OCI-LY7 (cell line): Measurements from ENCODE around the gene H2BK1. TPM values are rescaled to one million over a fixed set of nuclear protein-coding genes. Genes with fewer than 3 reads are reported as not detected.

Experiments
- Bru-seq: library from RNA; stranded (reverse); fragments of 400-500 nt; gene quantifications from one replicate; lab custom pipeline; 2021; lab: Mats Ljungman, UMichigan
- BruChase-seq, 2 experiments: library from RNA; stranded (reverse); fragments of 400-500 nt; gene quantifications; one replicate each; lab custom pipeline; 2021; lab: Mats Ljungman, UMichigan
- BruUV-seq: library from RNA; stranded (reverse); fragments of 400-500 nt; replicated peaks from 2 replicates; lab custom pipeline; 2021; lab: Mats Ljungman, UMichigan
- CTCF ChIA-PET: fragments of 300-600 bp; sonication (Branson Sonifier 250); formaldehyde crosslinking; loops from one replicate; lab custom pipeline; 2022; ENCODE audit warnings: antibody characterized with exemption; ENCODE audit not compliant: unreplicated experiment; lab: Charles Lee
- POLR2A ChIA-PET: fragments of 300-600 bp; sonication (Branson Sonifier 250); formaldehyde crosslinking; loops from one replicate; lab custom pipeline; 2022; ENCODE audit warnings: antibody characterized with exemption; lab: Charles Lee
- DNase-seq: peaks from one replicate; pipeline ENCODE4 v3.0.0-alpha.2; 2015; ENCODE audit warnings: low spot score
- H2AFZ ChIP-seq: fragments of 200-600 bp; sonication (generic), shearing (Covaris generic); 2 replicates; pipeline ENCODE4 v1.6.1; 2014; ENCODE audit warnings: mild to moderate bottlenecking, antibody characterized with exemption, low read length, moderate library complexity
- H3K27ac ChIP-seq: fragments of 200-600 bp; sonication (generic); 2 replicates; pipeline ENCODE4 v1.5.1; 2014; ENCODE audit warnings: mixed run types, low read depth, mild to moderate bottlenecking, moderate library complexity, low read length, inconsistent platforms; ENCODE audit not compliant: poor library complexity, severe bottlenecking
- H3K36me3 ChIP-seq: fragments of 200-600 bp; sonication (generic); 2 replicates; pipeline ENCODE4 v1.6.1; 2014; ENCODE audit warnings: mild to moderate bottlenecking, antibody characterized with exemption, low read length, moderate library complexity, mixed read lengths; ENCODE audit not compliant: insufficient read depth
- H3K4me1 ChIP-seq: fragments of 200-600 bp; sonication (generic); 2 replicates; pipeline ENCODE4 v1.5.1; 2014; ENCODE audit warnings: mild to moderate bottlenecking, low read length; ENCODE audit not compliant: insufficient read depth, poor library complexity, severe bottlenecking
- H3K4me2 ChIP-seq: fragments of 200-600 bp; sonication (generic); 2 replicates; pipeline ENCODE4 v1.6.1; 2014; ENCODE audit warnings: mild to moderate bottlenecking, low read length
- H3K4me3 ChIP-seq: fragments of 200-600 bp; sonication (generic); 2 replicates; pipeline ENCODE4 v1.5.1; 2014; ENCODE audit warnings: mild to moderate bottlenecking, low read depth, low read length; ENCODE audit not compliant: poor library complexity, severe bottlenecking
- H3K79me2 ChIP-seq: fragments of 200-600 bp; sonication (generic); 2 replicates; pipeline ENCODE4 v1.6.1; 2016; ENCODE audit warnings: low read depth, mild to moderate bottlenecking, low read length, moderate library complexity, mixed read lengths; ENCODE audit not compliant: insufficient read depth
- H3K9me2 ChIP-seq: fragments of 200-600 bp; sonication (generic); 2 replicates; pipeline ENCODE4 v1.6.1; 2016; ENCODE audit warnings: mild to moderate bottlenecking, low read length, mixed read lengths; ENCODE audit not compliant: insufficient read depth
- H3K9me3 ChIP-seq: fragments of 200-600 bp; sonication (generic); 2 replicates; pipeline ENCODE4 v1.6.1; 2014; ENCODE audit warnings: mild to moderate bottlenecking, mixed run types, low read length, mixed read lengths
- H4K20me1 ChIP-seq: fragments of 200-600 bp; sonication (generic); 2 replicates; pipeline ENCODE4 v1.6.1; 2014; ENCODE audit warnings: mild to moderate bottlenecking, antibody characterized with exemption, low read length, moderate library complexity, mixed read lengths; ENCODE audit not compliant: insufficient read depth
- CTCF ChIP-seq: fragments of 200-600 bp; sonication (generic); conservative IDR thresholded peaks from 2 replicates; pipeline ENCODE4 v1.5.1; 2014; ENCODE audit warnings: mild to moderate bottlenecking, antibody characterized with exemption, low read length, moderate library complexity, mixed read lengths
- EZH2phosphoT487 ChIP-seq: fragments of 200-600 bp; sonication (generic); IDR thresholded peaks from 2 replicates; pipeline ENCODE4 v1.6.1; 2018; ENCODE audit warnings: low read depth, borderline replicate concordance, mild to moderate bottlenecking, mixed run types, antibody characterized with exemption, low read length, moderate library complexity, mixed read lengths
- intact Hi-C: fragments of 100-400 bp; cut with micrococcal nuclease; formaldehyde crosslinking; loops from one replicate; pipeline ENCODE4 v1.10.0; 2022; ENCODE audit not compliant: unreplicated experiment
- long read RNA-seq: library from polyadenylated mRNA; stranded (forward); transcript quantifications from one replicate; pipeline ENCODE4 v2.0.0, GENCODE V29; 2022
- total RNA-seq, 2 experiments: library from RNA; depleted of rRNA in 1 of 2; stranded (reverse); fragments of >200 nt in 1 of 2; shearing (Covaris generic) in 1 of 2; gene quantifications; 2 replicates each; pipeline ENCODE4 v1.2.3, GENCODE V29; 2014 to 2022

Gene H2BK1
- 1.3 TPM in 1 of 2 replicates, not detected in the other for total RNA-seq (2014; rRNA removed; shearing (Covaris generic))
- total RNA-seq (2022) = not detected in 2 replicates
- Bru-seq, nascent RNA = percentile 47 among the genes with signal in this experiment
- percentile 48 among the genes with signal in this experiment for BruChase-seq, experiment 1, labeled RNA remaining after a 6-hour chase
- percentile 49 among the genes with signal in this experiment for BruChase-seq, experiment 2, labeled RNA remaining after a 2-hour chase
- long read RNA-seq = 0 reads

- no peak for TF ChIP-seq EZH2phosphoT487
- no peak for TF ChIP-seq CTCF
- H3K4me1 ChIP-seq = no peaks in the 10 kb centered on the region
- H3K79me2 ChIP-seq = no peaks in the 10 kb centered on the region
- ChIA-PET CTCF (no interaction called here), POLR2A (interaction anchor here (0.6 kb wide), 1 partner anchor 129 kb away, joined by 3 read pairs; the partner anchor contains the start of gene FASTK)
- no peaks in the 10 kb centered on the region for H3K9me3 ChIP-seq
- intact Hi-C loops = no loop called here
- no peaks in the 10 kb centered on the region for H4K20me1 ChIP-seq
- H3K9me2 ChIP-seq = no peaks in the 10 kb centered on the region
- H3K4me2 ChIP-seq = no peak within 1 kb of the TSS
- DNase-seq = no peak
- no peak within 1 kb of the TSS for H3K27ac ChIP-seq
- no peak within 1 kb of the TSS for H2AFZ ChIP-seq
- peaks cover 36% of the 10 kb centered on the region for H3K36me3 ChIP-seq
- no TSS peak for BruUV-seq
- H3K4me3 ChIP-seq = no peak within 1 kb of the TSS
Measured at GRCh38 chr7:151210087-151210854, at the start of gene H2BK1. TSS of gene H2BK1 (minus strand) at chr7:151210488. CDS start at chr7:151210318, 170 bp downstream.

GRCh38 chr7:151257990-151258389 lies 47.7 kb upstream of the H2BK1 start:
- TF ChIP-seq CTCF = no peak
- TF ChIP-seq EZH2phosphoT487 = no peak
- Histone ChIP-seq H3K9me3 (no peaks in the 10 kb centered on the region), H3K9me2 (no peaks in the 10 kb centered on the region), H3K4me1 (no peaks in the 10 kb centered on the region), H3K4me3 (no peak overlapping the region), H3K4me2 (no peak overlapping the region), H4K20me1 (no peaks in the 10 kb centered on the region), H3K27ac (no peak overlapping the region), H2AFZ (no peak overlapping the region), H3K79me2 (no peaks in the 10 kb centered on the region), H3K36me3 (no peaks in the 10 kb centered on the region)
- ChIA-PET POLR2A (no interaction called here), CTCF (interaction anchor here (0.5 kb wide), 1 partner anchor 101 kb away, joined by 3 read pairs; no protein-coding TSS in a partner anchor)
- DNase-seq = no peak
- no TSS peak for BruUV-seq
- intact Hi-C loops = no loop called here
